ENCODE results near the gene CTDSPL.
"Not testable (repeated sequence)": the region's sequence is repeated elsewhere in the genome, so short reads cannot be mapped to it uniquely, and the experiment has no call there.

Gene CTDSPL

GRCh38 chr3:37861620-37862041 lies at the start of gene CTDSPL:
TSS of gene CTDSPL (plus strand) at chr3:37861880. CDS start at chr3:37862200, 320 bp downstream.
- no peak for DNase-seq (ENCODE audit: low read depth in 2 of 2)

- no peak for DNase-seq (ENCODE audit: low read depth in 2 of 2)
These were observed 49.2 kb upstream of the CTDSPL start for GRCh38 chr3:37812499-37812896.

DNA sequence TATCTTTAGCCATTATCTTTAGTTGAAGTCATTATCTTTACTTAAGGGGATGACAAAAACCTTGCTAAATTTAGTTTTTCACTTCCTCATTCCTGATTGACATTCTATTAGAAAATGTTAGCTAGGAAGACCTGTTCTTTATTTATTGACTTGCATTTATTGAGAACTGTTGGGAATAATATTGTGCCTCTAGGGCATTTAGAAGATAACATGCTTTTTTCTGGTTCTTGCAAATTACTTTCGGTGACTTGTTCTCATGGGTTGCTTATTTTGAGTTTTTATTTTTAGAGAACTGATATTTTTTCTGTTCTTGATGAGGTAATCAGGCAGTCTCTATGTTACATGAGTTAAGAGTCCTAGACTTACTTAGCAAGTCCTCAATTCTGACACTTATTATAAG lies 48.3 kb upstream of the CTDSPL start:
- no peak for DNase-seq (ENCODE audit: low read depth in 2 of 2)

DNA sequence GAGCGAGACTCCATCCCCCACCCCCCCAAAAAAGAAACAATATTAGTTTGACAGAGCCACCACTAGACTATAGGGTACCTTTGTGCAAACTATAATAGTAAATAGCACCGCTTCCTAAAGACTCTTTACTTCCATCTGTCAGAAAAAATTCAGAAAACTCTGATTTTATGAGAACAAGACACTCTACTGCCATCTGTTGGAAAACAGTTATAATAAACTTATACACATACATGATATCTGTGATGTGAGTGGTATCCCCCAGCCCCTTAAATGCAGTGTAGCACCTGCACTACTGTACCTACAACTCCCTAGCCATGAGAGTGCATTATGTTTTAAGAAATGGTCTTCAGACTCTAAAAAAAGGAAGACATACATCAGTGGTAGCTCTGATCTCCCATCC lies 47.1 kb upstream of the CTDSPL start:
- no peak for DNase-seq (ENCODE audit: low read depth in 2 of 2)

DNA sequence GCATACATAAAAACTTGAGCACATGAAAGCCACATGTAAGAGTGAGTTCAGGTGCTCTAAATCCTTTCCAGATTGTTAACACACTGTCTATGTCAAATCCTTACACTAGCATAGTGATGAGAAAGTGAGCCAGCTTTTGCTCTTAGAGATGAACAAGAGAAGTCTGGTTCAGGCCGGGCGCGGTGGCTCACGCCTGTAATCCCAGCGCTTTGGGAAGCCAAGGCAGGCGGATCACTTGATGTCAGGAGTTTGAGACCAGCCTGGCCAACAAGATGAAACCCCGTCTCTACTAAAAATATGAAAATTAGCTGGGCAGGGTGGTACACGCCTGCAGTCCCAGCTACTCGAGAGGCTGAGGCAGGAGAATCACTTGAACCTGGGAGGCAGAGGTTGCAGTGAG lies 46.5 kb upstream of the CTDSPL start:
- DNase-seq (ENCODE audit: low read depth in 2 of 2) = not testable (repeated sequence)

- no peak for DNase-seq (ENCODE audit: low read depth in 2 of 2)
These were observed 45.4 kb upstream of the CTDSPL start for GRCh38 chr3:37816271-37816670.

DNA sequence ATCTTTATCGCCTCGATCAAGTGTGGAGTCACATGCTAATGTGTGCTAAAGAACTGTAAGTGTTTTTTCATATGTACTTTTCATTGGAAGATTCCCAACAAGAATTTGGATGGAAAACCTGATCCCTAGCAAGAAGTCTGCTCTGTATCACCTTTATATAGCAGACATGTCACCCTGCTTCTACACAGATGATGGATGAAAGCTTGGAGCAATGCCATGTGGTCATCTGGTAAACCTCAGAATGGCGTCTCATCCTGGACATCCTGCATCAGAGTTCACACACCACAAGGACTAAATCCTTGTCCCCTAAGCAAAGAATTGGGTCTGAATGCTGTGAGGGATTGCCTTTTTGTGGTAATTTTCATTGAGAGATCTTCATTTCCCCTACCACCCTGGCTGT lies 42.1 kb upstream of the CTDSPL start:
- no peak for DNase-seq (ENCODE audit: low read depth in 2 of 2)

GRCh38 chr3:37820286-37820685 lies 41.4 kb upstream of the CTDSPL start:
- DNase-seq (ENCODE audit: low read depth in 2 of 2) = no peak

- no peak for DNase-seq (ENCODE audit: low read depth in 2 of 2)
These were observed 38.5 kb upstream of the CTDSPL start for GRCh38 chr3:37823189-37823588.

DNA sequence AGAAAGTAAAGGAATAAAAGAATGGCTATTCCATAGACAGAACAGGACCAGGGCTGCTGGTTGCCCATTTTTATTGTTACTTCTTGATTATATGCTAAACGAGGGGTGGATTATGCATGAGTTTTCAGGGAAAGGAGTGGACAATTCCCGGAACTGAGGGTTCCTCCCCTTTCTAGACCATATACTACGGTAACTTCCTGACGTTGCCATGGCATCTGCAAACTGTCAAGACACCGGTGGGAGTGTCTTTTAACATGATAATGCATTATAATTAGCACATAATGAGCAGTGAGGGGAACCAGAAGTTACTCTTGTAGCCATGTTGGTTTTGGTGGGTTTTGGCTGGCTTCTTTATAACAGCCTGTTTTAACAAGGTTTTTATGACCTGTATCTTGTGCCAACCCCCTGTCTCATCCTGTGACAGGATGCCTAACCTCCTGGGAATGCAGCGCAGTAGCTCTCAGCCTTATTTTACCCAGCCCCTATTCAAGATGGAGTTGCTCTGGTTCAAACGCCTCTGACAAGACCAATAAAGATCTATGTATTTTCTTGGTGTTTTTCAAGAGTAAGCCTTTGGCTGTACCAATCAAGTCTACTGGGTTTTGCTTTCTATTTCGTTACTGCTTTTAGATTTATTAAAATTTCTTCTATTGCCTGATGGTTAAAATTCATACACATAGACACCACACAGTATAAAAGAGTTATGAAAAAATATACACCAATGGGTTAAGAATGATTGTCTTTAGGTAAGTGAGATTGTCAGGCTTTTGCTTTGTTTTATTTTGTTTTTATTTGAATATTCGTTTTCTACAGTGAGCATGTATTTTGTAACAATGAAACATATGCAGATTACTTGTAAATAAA lies 37.4 kb upstream of the CTDSPL start:
- no peak for DNase-seq (ENCODE audit: low read depth in 2 of 2)

DNA sequence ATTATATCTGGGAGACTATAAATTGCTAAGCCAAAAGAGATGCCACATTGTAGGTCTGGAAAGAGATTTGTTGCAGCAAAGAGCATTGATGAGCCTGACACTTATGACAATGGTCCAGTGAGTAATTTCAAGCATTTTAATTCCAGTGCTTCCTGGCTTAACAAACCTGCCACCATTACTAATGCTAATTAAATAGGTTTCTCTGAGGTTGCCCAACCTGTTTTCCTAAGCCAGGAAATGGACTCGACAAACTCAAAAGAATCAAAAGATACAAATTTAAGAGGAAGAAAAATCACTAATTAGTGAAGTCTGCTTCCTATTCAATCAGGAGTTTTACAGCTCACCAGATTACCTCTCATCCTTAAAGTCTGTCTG lies 36.7 kb upstream of the CTDSPL start:
- no peak for DNase-seq (ENCODE audit: low read depth in 2 of 2)

GRCh38 chr3:37825744-37826400 lies 35.8 kb upstream of the CTDSPL start:
- no peak for DNase-seq (ENCODE audit: low read depth in 2 of 2)

GRCh38 chr3:37826502-37826901 lies 35.2 kb upstream of the CTDSPL start:
- DNase-seq (ENCODE audit: low read depth in 2 of 2) = no peak

- DNase-seq (ENCODE audit: low read depth in 2 of 2) = no peak
These were observed 34.7 kb upstream of the CTDSPL start for GRCh38 chr3:37826933-37827332.

DNA sequence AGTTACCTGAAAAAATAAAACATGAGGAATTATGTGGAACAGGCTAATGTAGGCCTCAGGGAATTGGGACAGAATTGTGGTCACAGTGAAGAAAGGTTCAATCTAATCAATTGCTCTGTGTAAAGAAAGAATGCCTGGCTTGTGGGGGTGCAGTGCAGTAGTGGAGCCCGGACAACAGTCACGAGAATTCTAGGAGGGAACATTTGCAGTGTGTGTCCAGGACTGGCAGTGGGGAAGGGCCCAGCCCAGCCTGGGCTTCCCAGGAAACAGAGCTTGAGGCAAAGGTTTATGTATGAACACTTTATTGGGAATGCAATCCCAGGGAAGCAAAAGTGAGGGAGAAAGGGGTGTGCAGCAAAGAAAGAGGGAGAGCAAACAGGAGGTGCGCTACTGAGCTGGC lies 29.2 kb upstream of the CTDSPL start:
- DNase-seq (ENCODE audit: low read depth in 2 of 2) = no peak

- DNase-seq (ENCODE audit: low read depth in 2 of 2) = no peak
These were observed 28.1 kb upstream of the CTDSPL start for GRCh38 chr3:37833302-37834186.

- no peak for DNase-seq (ENCODE audit: low read depth in 2 of 2)
These were observed 25.1 kb upstream of the CTDSPL start for GRCh38 chr3:37836589-37836988.

- no peak for DNase-seq (ENCODE audit: low read depth in 2 of 2)
These were observed 14.0 kb upstream of the CTDSPL start for GRCh38 chr3:37847689-37848088.

DNA sequence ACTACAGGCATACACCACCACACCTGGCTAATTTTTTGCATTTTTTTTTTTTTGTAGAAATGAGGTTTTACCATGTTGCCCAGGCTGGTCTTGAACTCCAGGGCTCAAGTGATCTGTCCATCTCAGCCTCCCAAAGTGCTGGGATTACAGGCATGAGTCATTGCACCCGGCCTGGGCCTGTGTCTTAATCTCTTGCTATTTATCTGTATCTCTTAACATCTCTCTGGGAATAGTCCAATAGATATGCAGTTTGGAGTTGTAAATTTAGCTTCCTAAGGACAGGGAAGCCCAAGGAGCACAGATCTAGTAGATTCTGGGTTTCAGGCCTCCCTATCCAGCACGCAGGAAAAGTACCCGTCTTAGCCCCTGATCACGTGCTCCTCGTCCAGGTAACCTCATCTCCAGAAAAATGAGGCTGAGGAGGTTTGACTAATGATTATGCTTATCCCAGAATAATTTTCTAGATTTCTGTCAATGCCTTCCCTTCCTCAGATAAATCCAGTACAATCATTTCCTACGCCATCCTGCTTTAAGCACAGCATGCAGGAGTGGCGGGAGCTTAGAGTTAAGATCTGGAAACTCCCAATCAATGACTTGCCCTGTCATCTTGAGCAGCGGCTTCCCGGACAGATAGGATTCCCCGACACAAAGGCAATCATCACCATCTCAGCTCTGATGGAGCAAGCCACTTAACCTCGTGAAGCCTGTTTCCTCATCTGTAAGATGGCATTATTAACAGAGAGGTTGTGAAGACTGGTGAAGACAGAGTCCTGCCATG lies 12.3 kb upstream of the CTDSPL start:
- no peak for DNase-seq (ENCODE audit: low read depth in 2 of 2)

DNA sequence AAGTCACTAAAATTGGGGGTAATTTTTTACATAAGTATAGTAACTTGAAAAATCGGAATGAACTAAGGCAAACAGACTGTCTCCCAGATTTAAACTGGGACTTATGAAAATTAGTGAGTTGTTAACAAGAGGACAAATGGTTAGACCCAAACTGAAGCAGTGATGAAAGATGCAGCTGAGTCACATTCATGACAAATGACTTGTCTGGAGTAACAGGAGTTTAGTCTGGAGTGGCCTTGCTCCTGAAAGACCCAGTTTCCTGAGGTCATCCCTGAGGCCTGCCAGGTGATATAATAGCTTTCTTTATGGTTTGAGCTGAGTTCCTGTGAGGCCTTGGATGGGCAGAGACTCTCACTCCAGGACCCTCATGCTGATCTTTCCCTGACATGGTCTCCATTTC lies 9.6 kb upstream of the CTDSPL start:
- DNase-seq (ENCODE audit: low read depth in 2 of 2) = no peak

DNA sequence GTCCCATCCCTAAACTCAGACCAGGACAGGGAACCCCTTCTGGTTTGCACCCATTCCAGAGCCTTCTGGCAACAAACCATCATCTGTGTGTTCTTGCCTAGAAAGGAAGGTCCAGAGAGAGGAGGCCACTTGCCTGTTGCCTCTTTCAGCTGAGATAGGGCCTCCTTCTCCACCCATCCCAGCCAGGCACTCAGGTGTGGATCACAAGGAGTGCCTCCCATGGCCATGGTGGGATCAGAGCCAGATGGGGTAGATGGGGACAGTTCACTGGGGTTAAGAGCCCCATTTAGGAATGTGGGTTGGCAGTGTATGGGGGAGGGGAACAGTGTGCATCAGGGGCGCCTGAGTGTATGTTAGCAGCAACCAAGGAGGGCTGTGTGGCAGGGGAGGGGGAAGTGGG lies 8.9 kb upstream of the CTDSPL start:
- no peak for DNase-seq (ENCODE audit: low read depth in 2 of 2)

Data from stimulated activated CD4-positive, alpha-beta T cell treated with anti-CD3 and anti-CD28 coated beads, Interleukin-12 subunit alpha, Interleukin-12 subunit beta, amount 100 ng/mL, for 24 hours (primary cell).